OCI-LY3 (cell line): Measurements from ENCODE around the gene ATP6V1G3.

Experiments used
- EZH2phosphoT487 ChIP-seq: fragments of 200-600 bp; shearing (Covaris generic); IDR thresholded peaks from 2 replicates; pipeline ENCODE4 v1.6.1; 2018; ENCODE audit warnings: antibody characterized with exemption, mixed run types, low read depth
- TF ChIP-seq, protein P1 (sequence below): fragments of 200-600, 300-600 bp; sonication (generic); IDR thresholded peaks from 2 replicates; pipeline ENCODE4 v1.5.1; 2014; ENCODE audit warnings: antibody characterized with exemption, low read length, low read depth

DNA sequence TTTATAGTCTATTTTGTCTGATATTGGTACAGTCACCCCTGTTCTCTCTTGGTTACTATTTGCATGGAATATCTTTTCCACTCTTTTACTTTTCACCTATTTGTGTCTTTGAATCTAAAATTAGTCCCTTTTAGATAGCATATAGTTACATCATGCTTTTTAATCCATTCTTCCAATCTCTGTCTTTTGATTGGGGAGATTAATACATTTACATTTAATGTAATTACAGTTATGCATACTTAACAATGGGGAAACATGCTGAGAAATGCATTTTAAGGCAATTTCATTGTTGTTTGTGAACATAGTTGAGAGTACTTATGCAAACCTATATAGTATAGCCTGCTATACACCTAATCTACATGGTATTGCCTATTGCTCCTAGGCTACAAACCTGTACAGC, 48.4 kb upstream of the ATP6V1G3 start:
- TF ChIP-seq, protein P1, sequence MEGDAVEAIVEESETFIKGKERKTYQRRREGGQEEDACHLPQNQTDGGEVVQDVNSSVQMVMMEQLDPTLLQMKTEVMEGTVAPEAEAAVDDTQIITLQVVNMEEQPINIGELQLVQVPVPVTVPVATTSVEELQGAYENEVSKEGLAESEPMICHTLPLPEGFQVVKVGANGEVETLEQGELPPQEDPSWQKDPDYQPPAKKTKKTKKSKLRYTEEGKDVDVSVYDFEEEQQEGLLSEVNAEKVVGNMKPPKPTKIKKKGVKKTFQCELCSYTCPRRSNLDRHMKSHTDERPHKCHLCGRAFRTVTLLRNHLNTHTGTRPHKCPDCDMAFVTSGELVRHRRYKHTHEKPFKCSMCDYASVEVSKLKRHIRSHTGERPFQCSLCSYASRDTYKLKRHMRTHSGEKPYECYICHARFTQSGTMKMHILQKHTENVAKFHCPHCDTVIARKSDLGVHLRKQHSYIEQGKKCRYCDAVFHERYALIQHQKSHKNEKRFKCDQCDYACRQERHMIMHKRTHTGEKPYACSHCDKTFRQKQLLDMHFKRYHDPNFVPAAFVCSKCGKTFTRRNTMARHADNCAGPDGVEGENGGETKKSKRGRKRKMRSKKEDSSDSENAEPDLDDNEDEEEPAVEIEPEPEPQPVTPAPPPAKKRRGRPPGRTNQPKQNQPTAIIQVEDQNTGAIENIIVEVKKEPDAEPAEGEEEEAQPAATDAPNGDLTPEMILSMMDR = no peak
- TF ChIP-seq EZH2phosphoT487 = no peak
